Neural progenitor cell (in vitro differentiated cells): ENCODE results near the gene WWOX. TPM values are rescaled to one million over a fixed set of nuclear protein-coding genes. Genes with fewer than 3 reads are reported as not detected.

ENCODE experiments used
- DNase-seq: peaks from one replicate; pipeline ENCODE4 v3.0.0-alpha.2; 2016; ENCODE audit warnings: low spot score
- H2AFZ ChIP-seq: fragments of 200-600 bp; sonication (generic); replicated peaks from 2 replicates; pipeline ENCODE4 v1.6.1; 2016; ENCODE audit warnings: antibody characterized with exemption
- H3F3A ChIP-seq: fragments of 200-600 bp; sonication (generic); 2 replicates; pipeline ENCODE4 v1.6.1; 2016; ENCODE audit warnings: antibody characterized with exemption, low read depth
- H3K27ac ChIP-seq: fragments of 200-600 bp; sonication (generic); 2 replicates; pipeline ENCODE4 v1.5.1; 2016; ENCODE audit warnings: mild to moderate bottlenecking
- H3K27me3 ChIP-seq: fragments of 200-600 bp; sonication (generic); 2 replicates; pipeline ENCODE4 v1.6.1; 2016; ENCODE audit warnings: mild to moderate bottlenecking, moderate library complexity
- H3K36me3 ChIP-seq: fragments of 200-600 bp; sonication (generic); 2 replicates; pipeline ENCODE4 v1.5.1; 2016
- H3K4me1 ChIP-seq: fragments of 200-600 bp; sonication (generic); 2 replicates; pipeline ENCODE4 v1.6.1; 2016; ENCODE audit warnings: mixed run types
- H3K4me2 ChIP-seq: fragments of 200-600 bp; sonication (generic); 2 replicates; pipeline ENCODE4 v1.6.1; 2016
- H3K4me3 ChIP-seq: fragments of 200-600 bp; sonication (generic); 2 replicates; pipeline ENCODE4 v1.5.1; 2016
- H3K79me2 ChIP-seq: fragments of 200-600 bp; sonication (generic); 2 replicates; pipeline ENCODE4 v1.6.1; 2016; ENCODE audit warnings: low read depth
- H3K9ac ChIP-seq: fragments of 200-600 bp; sonication (generic); 2 replicates; pipeline ENCODE4 v1.6.1; 2016
- H3K9me3 ChIP-seq: fragments of 200-600 bp; sonication (generic); 2 replicates; pipeline ENCODE4 v1.5.1; 2016; ENCODE audit warnings: low read depth
- H4K20me1 ChIP-seq: fragments of 200-600 bp; sonication (generic); 2 replicates; pipeline ENCODE4 v1.6.1; 2016; ENCODE audit warnings: low read depth
- H3K27ac Mint-ChIP-seq: 3 replicates; pipeline ENCODE4 v1.8.0; 2021; ENCODE audit warnings: mixed read lengths
- H3K27me3 Mint-ChIP-seq: 2 replicates; pipeline ENCODE4 v1.8.0; 2022; ENCODE audit warnings: low read depth, mild to moderate bottlenecking, inconsistent platforms, moderate library complexity, mixed read lengths; ENCODE audit not compliant: insufficient read depth
- H3K36me3 Mint-ChIP-seq: 3 replicates; pipeline ENCODE4 v1.8.0; 2021; ENCODE audit warnings: mixed read lengths
- H3K4me1 Mint-ChIP-seq: 3 replicates; pipeline ENCODE4 v1.8.0; 2021; ENCODE audit warnings: mixed read lengths
- H3K4me3 Mint-ChIP-seq: 3 replicates; pipeline ENCODE4 v1.8.0; 2021; ENCODE audit warnings: mild to moderate bottlenecking, moderate library complexity, mixed read lengths
- H3K9me3 Mint-ChIP-seq: 3 replicates; pipeline ENCODE4 v1.8.0; 2020; ENCODE audit warnings: mixed read lengths
- EZH2 ChIP-seq: fragments of 200-600 bp; sonication (generic); IDR thresholded peaks from 2 replicates; pipeline ENCODE4 v1.6.1; 2017; ENCODE audit warnings: antibody characterized with exemption, mild to moderate bottlenecking, moderate library complexity
- EZH2phosphoT487 ChIP-seq: fragments of 200-600 bp; sonication (generic); IDR thresholded peaks from 2 replicates; pipeline ENCODE4 v1.6.1; 2017; ENCODE audit warnings: antibody characterized with exemption
- total RNA-seq: library from RNA; depleted of rRNA; stranded (reverse); fragments of >200 nt; gene quantifications from 2 replicates; pipeline ENCODE4 v1.2.3, GENCODE V29; 2015; ENCODE audit warnings: low replicate concordance
- TF ChIP-seq, protein P1 (sequence below): fragments of 200-600 bp; sonication (generic); IDR thresholded peaks from 2 replicates; pipeline ENCODE4 v1.5.1; 2017; ENCODE audit warnings: antibody characterized with exemption, mild to moderate bottlenecking

WWOX gene
- total RNA-seq, 1 donor from 2014 or later: 63.7 TPM

DNA sequence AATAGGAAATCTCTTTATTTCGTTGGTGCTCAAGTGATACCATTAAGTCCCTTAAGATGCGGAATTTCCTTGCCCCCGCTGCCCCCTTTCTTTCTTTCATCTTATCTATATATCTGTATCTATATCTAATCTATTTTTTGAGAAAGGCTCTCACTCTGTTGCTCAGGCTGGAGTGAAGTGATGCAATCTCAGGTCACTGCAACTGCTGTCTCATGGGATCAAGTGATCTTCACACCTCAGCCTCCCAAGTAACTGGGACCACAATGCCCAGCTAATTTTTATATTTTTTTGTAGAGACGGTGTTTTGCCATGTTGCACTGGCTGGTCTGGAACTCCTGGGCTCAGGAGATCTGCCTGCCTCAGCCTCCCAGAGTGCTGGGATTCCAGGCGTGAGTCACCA lies 693.5 kb downstream of the WWOX start:
- TF ChIP-seq EZH2: no peak
- TF ChIP-seq EZH2phosphoT487: no peak
- TF ChIP-seq, protein P1, sequence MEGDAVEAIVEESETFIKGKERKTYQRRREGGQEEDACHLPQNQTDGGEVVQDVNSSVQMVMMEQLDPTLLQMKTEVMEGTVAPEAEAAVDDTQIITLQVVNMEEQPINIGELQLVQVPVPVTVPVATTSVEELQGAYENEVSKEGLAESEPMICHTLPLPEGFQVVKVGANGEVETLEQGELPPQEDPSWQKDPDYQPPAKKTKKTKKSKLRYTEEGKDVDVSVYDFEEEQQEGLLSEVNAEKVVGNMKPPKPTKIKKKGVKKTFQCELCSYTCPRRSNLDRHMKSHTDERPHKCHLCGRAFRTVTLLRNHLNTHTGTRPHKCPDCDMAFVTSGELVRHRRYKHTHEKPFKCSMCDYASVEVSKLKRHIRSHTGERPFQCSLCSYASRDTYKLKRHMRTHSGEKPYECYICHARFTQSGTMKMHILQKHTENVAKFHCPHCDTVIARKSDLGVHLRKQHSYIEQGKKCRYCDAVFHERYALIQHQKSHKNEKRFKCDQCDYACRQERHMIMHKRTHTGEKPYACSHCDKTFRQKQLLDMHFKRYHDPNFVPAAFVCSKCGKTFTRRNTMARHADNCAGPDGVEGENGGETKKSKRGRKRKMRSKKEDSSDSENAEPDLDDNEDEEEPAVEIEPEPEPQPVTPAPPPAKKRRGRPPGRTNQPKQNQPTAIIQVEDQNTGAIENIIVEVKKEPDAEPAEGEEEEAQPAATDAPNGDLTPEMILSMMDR: no peak
- Histone ChIP-seq H3K4me3 (no peak overlapping the region), H3K9ac (no peak overlapping the region), H4K20me1 (no peaks in the 10 kb centered on the region), H3K4me1 (no peaks in the 10 kb centered on the region), H3F3A (no peaks in the 10 kb centered on the region), H3K4me2 (no peak overlapping the region), H3K27ac (no peak overlapping the region), H2AFZ (no peak overlapping the region), H3K27me3 (no peaks in the 10 kb centered on the region), H3K79me2 (no peaks in the 10 kb centered on the region), H3K36me3 (no peaks in the 10 kb centered on the region), H3K9me3 (no peaks in the 10 kb centered on the region)
- DNase-seq: no peak
- Mint-ChIP-seq H3K36me3 (no peaks in the 10 kb centered on the region), H3K9me3 (peaks cover 2% of the 10 kb centered on the region), H3K4me3 (no peak overlapping the region), H3K27me3 (no peaks in the 10 kb centered on the region), H3K4me1 (peaks cover 7% of the 10 kb centered on the region), H3K27ac (no peak overlapping the region)

DNA sequence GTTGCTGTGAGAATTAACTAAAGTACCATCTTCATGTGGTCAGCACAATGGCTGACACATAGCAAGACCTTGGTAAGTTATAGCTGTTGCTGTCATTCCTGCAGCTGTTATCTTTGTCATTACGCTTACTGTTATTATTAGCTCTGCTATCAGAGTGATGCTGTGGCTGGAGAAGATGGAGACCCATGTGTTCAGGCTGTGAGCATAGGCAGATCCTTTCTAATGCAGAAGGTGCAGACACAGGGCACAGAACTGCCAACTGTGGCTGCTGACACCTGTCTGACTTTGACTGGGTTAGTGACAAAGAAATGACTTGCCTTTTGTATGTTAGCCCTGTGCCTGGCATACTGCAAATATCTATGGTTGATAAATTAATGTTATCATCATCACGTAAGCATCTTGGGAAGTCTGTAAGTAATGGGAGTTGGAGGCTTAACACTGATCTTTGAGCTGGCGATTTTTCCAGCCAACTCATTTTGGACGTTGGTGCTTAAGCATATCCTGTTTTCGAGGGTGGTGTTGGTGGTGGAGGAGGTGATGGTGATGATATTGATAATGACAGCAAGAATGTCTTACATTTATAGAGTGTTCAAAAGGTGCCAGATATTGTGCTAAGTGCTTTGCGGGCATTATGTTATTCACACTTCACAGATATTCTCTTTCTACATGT lies 695.3 kb downstream of the WWOX start:
- Histone ChIP-seq H3K79me2 (no peaks in the 10 kb centered on the region), H3K36me3 (no peaks in the 10 kb centered on the region), H3K4me3 (no peak overlapping the region), H3K27ac (no peak overlapping the region), H4K20me1 (no peaks in the 10 kb centered on the region), H3K4me2 (no peak overlapping the region), H3K9me3 (no peaks in the 10 kb centered on the region), H3F3A (no peaks in the 10 kb centered on the region), H2AFZ (no peak overlapping the region), H3K9ac (no peak overlapping the region), H3K4me1 (no peaks in the 10 kb centered on the region), H3K27me3 (no peaks in the 10 kb centered on the region)
- TF ChIP-seq, protein P1: no peak
- TF ChIP-seq EZH2 (no peak), EZH2phosphoT487 (no peak)
- no peak for DNase-seq
- H3K9me3 Mint-ChIP-seq: peaks cover 2% of the 10 kb centered on the region
- peaks cover 19% of the 10 kb centered on the region for H3K4me1 Mint-ChIP-seq
- no peak overlapping the region for H3K4me3 Mint-ChIP-seq
- H3K27me3 Mint-ChIP-seq: no peaks in the 10 kb centered on the region
- H3K36me3 Mint-ChIP-seq: no peaks in the 10 kb centered on the region
- H3K27ac Mint-ChIP-seq: no peak overlapping the region

DNA sequence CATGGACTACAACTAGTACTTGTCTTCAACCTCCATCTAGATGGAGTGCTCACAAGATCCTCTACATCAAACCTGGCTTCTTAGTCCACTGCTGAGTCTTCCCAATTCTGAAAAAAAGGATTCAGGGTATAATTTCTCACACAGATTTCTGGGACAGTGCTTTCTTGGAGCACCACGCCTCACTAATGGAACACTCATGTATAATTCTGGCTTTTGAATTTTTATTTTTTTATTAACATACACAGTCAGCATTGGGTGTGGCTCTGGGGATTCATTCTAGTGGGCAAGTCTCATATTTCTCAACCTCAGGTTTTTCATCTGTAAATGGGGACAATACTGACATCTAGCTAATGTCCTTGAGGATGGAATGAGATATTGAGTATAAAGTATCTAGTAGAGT lies 696.0 kb downstream of the WWOX start:
- no peak overlapping the region for H3K4me3 Mint-ChIP-seq

More for the DNA sequence above, 696.0 kb downstream of the WWOX start:
- Mint-ChIP-seq H3K4me1 (peaks cover 19% of the 10 kb centered on the region), H3K36me3 (no peaks in the 10 kb centered on the region), H3K27me3 (no peaks in the 10 kb centered on the region), H3K9me3 (peaks cover 2% of the 10 kb centered on the region), H3K27ac (no peak overlapping the region)
- no peaks in the 10 kb centered on the region for H3K9me3 ChIP-seq
- TF ChIP-seq EZH2 (no peak), EZH2phosphoT487 (no peak)
- TF ChIP-seq, protein P1: no peak
- H3F3A ChIP-seq: no peaks in the 10 kb centered on the region
- H4K20me1 ChIP-seq: no peaks in the 10 kb centered on the region
- DNase-seq: no peak
- H3K4me1 ChIP-seq: no peaks in the 10 kb centered on the region
- H3K9ac ChIP-seq: no peak overlapping the region
- H2AFZ ChIP-seq: no peak overlapping the region
- no peak overlapping the region for H3K27ac ChIP-seq
- H3K27me3 ChIP-seq: no peaks in the 10 kb centered on the region
- no peak overlapping the region for H3K4me2 ChIP-seq
- H3K36me3 ChIP-seq: no peaks in the 10 kb centered on the region
- no peak overlapping the region for H3K4me3 ChIP-seq
- H3K79me2 ChIP-seq: no peaks in the 10 kb centered on the region
